AG08395 (cell line): Measurements from ENCODE around the gene RAB6C.
"Not testable (repeated sequence)": the region's sequence is repeated elsewhere in the genome, so short reads cannot be mapped to it uniquely, and the experiment has no call there.

Experiments used
- DNase-seq: peaks from one replicate; pipeline ENCODE4 v3.0.0; 2012; ENCODE audit warnings: mixed read lengths, low spot score

The RAB6C gene

DNA sequence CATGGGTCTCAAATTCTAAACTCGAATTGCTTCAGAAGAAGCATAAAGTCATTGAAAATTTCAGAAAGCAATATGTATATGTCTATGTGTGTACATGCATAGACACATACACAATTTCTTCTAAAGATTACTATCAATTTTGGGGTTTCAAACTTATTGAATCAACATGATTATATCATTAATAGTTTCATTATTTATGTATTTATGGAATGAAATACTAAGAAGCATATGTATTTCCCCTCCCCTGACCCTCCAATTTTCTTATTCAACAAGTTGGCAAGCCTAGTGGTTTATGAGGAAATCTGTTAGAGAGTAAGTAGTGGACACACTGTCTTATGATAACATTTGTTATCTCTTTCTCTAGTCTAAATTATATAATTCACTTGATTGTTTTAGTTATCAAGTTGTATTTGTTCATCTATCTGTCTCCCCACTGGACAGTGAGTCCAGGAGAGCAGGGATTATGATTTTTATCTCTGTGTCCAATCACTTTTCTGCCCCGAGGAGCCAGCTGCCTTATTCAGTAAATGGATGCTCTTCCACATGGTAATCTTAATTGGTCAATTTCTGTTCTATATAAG, 17.3 kb downstream of the RAB6C start:
- DNase-seq, result not testable (repeated sequence)

DNA sequence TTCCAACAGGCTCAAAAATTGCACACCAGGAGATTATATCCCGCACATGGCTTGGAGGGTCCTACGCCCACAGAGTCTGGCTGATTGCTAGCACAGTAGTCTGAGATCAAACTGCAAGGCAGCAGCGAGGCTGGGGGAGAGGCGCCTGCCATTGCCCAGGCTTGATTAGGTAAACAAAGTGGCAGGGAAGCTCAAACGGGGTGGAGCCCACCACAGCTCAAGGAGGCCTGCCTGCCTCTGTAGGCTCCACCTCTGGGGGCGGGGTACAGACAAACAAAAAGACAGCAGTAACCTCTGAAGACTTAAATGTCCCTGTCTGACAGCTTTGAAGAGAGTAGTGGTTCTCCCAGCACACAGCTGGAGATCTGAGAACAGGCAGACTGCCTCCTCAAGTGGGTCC, 19.3 kb downstream of the RAB6C start:
- not testable (repeated sequence) for DNase-seq

DNA sequence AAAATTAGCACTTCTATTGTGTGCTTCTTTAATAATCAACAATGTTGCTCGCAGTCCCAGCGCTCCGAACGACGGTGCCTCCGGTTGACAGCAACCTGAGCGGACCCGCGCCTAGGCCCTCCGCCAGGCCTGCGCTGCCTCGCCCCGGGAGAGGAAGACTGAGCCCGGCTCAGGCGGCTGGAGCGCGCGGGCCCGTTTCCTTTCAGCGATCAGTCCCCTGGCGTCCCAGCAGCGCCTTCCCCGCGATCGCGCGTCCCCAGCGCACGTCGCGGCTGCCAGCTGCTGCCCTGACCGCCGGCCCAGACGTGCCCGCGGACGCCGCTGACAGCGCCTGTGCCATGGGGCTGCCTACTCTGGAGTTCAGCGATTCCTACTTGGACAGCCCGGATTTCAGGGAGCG, 26.4 kb downstream of the RAB6C start:
- not testable (repeated sequence) for DNase-seq

DNA sequence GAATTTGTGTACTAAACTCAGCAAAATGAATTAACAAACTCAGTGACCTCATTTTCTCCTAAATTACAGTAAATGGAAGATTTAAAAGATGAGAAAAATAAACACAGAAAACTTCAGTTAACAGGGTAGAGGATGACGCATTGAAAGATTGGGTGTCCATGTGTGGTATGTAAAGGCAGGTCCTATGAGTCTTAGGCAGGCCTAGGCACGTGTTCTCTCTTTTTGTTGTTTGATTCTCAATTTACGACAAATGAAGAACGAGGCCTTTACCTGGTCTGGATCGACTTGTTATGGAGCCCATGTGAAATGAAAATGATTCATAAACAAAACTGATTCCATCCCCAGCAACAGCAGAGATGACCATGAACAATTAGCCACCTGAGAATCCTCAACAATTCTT, 37.2 kb downstream of the RAB6C start:
- DNase-seq, result not testable (repeated sequence)

DNA sequence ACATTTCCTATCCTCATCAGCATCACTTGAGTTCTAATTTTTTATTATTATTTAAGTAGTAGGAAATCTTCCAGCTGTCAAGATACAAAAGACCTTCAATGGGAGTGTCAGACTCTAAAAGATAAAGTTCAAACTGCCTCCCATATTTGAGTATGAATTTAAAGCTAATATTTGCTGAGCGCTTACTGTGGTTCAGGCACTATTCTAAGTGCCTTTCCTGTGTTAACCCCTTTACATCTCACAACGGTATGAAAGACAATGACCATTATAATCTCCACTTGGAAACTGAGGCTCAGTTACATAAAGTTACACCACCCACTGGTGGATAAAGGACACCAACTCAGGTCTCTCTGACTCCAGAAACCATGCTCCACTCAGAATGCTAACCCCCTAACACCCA, 39.9 kb downstream of the RAB6C start:
- DNase-seq, result no peak

DNA sequence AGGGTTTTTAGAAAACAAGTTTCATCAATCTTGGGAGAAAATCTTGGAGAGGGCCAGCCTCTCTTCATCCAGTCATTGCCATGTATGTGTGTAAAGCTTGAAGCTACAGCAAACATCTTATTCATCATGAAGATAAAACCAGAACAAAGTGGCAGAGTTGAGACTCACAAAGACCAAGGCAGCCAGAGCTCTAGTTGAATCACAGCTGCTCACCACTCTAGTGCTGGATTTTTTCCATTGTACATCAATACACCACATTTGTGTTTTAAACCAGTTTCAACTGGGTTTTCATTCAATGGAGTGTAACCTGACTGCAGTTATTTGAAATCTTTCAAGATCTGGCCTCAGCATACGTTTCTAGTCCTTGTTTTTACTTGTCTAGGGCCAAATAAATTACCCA, 40.6 kb downstream of the RAB6C start:
- not testable (repeated sequence) for DNase-seq

DNA sequence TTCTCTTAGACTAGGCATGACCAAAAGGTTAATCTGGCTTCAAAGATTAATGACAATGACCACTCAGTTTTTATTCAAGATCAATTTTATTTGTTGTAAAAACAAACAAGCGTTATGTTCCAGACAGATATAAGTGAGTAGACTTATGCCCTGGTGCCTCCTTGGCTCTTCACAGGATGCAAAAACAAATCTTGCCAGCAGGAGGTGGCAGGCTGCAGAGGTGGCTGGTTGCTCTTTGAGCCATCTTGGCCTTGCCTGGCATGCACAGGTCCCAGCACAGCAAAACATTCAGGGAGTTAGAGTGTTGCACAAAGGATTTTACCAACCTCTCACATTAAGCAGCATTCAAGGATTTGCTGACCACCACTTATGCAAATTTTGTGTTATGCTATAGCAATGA, 46.5 kb downstream of the RAB6C start:
- DNase-seq, result not testable (repeated sequence)
